Measurements from ENCODE around the gene ANKRD63.
A peak's percentile ranks its signal among the peaks of the same experiment; 100 is the strongest.

The ANKRD63 gene

DNA sequence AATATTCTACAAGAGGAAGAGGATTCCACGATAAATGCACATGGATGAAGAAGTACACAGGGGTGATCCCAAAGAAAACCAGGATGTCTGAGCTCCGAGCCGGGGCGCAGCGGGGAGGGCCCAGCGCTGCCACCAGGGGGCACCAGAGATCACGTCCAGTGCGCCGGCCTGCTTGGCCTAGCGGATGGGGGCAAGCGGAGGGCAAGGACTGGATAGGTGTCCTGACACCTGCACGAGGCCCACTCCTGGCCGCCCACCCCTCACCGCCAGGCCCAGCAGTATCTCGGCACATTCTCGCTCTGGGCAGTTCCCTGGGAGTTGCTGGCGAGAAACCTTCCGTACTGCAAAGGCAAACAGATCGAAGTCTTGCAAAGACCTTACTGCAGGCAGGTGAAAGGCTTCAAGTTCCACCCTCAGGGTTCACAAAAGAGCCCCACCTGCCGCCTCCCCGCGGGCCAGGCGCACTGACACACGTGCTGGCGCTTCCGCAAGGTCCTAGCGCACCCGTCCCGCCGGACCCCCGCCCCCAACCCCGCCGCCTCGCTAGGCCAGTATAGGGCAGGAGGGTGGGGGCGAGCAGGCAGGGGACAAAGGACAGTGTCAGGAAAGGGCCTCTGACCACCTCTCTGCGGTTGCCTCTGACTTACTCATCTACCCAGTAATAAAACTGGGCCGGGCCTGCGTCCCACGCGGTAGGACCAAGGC is 3.3 kb downstream of the ANKRD63 start:
- Histone ChIP-seq H3K9me3 (no peaks in the 10 kb centered on the region), H3K27me3 (peaks cover 6 to 83% of the 10 kb centered on the region in 2 donors), H3K4me1 (peaks cover 0 to 38% (median 28%) of the 10 kb centered on the region in 4 donors), H3K36me3 (no peaks in the 10 kb centered on the region), H3K4me3 (peak overlapping the region in 1 of 2 donors; percentile 7), H3K27ac (no peak overlapping the region)
- intact Hi-C loops (cut with DNase I; ENCODE audit: low total_unique reads) = loop anchor here (10.0 kb wide), 1 partner anchor 85 kb away; no protein-coding TSS in a partner anchor
- TF ChIP-seq, protein P1, sequence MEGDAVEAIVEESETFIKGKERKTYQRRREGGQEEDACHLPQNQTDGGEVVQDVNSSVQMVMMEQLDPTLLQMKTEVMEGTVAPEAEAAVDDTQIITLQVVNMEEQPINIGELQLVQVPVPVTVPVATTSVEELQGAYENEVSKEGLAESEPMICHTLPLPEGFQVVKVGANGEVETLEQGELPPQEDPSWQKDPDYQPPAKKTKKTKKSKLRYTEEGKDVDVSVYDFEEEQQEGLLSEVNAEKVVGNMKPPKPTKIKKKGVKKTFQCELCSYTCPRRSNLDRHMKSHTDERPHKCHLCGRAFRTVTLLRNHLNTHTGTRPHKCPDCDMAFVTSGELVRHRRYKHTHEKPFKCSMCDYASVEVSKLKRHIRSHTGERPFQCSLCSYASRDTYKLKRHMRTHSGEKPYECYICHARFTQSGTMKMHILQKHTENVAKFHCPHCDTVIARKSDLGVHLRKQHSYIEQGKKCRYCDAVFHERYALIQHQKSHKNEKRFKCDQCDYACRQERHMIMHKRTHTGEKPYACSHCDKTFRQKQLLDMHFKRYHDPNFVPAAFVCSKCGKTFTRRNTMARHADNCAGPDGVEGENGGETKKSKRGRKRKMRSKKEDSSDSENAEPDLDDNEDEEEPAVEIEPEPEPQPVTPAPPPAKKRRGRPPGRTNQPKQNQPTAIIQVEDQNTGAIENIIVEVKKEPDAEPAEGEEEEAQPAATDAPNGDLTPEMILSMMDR (IDR thresholded peaks at IDR 0.05) = peak; percentile 92 to 99
- DNase-seq = peak; percentile 62 to 79

DNA sequence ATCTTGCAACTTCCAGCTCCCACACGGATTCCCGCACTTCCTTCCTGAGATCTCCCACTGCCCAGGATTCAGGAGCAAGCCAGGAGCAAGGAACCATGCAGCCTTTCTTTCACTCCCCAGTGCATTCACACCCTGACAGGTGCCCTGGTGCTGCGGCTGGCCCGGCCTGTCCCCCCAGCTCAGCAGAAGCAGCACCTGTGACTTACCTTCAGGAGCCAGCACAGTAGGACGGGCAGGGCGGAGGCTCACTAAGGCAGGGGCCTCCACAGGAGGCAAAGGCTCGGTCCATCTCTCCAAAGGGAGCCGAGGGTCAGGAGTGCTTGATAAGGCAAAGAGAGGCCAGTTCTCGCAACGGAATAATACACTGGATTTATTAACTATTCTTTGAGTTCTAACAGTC is 4.8 kb downstream of the ANKRD63 start:
- Histone ChIP-seq H3K4me3 (no peak overlapping the region), H3K27me3 (peaks cover 5 to 69% of the 10 kb centered on the region in 2 donors), H3K9me3 (no peaks in the 10 kb centered on the region), H3K27ac (no peak overlapping the region), H3K36me3 (peaks cover 0 to 11% (median 0%) of the 10 kb centered on the region in 3 donors), H3K4me1 (peaks cover 0 to 31% (median 25%) of the 10 kb centered on the region in 4 donors)
- intact Hi-C loops (cut with DNase I; ENCODE audit: low total_unique reads) = loop anchor here (1.0 kb wide), 1 partner anchor 144 kb away; no protein-coding TSS in a partner anchor
- TF ChIP-seq, protein P1 (IDR thresholded peaks at IDR 0.05) = no peak
- no peak for DNase-seq

DNA sequence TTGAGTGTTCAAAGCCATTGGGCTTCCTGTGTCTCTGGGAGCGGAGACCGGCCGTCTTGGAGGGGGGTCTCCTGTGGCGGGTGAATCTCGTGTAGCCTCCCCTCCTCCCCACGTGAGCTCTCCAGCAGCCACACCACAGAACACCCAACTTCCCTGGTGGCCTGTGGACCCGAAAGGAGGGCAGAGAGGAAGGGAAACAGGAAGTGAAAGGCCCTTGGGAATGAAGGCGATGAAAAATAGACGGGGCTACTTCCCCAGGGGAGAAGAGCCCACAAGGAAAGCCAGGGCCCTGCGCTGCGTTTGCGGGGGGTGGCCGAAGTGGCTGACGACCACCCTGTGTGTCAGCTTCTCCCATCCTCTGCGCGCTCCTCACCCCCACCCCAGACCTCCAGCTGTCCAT is 5.4 kb downstream of the ANKRD63 start:
- peaks cover 0 to 11% (median 0%) of the 10 kb centered on the region in 3 donors for H3K36me3 ChIP-seq
- no peak overlapping the region for H3K4me3 ChIP-seq
- peaks cover 0 to 25% (median 19%) of the 10 kb centered on the region in 4 donors for H3K4me1 ChIP-seq
- no peak for DNase-seq
- no peaks in the 10 kb centered on the region for H3K9me3 ChIP-seq
- intact Hi-C loops (cut with DNase I; ENCODE audit: low total_unique reads) = no loop called here
- H3K27ac ChIP-seq = no peak overlapping the region
- TF ChIP-seq, protein P1 (IDR thresholded peaks at IDR 0.05) = no peak
- peaks cover 0 to 63% of the 10 kb centered on the region in 2 donors for H3K27me3 ChIP-seq

DNA sequence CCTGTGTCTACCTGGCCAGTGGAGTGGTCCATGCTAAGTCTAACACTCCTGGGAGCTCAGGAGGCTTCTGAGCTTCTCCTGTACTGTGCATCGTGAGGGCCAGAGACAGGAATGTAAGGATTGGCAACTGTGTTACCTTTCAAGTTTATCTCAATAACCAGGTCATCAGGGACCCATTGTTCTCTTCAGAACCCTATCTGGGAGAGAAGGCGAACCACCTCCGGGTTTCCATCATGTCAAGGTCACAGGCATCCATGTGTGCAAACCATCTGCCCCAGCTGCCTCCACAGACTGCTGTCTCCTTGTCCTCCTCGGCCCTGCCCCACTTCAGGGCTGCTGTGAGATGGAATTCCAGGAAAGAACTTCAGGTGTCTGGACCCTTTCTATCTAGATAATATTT is 5.9 kb downstream of the ANKRD63 start:
- Histone ChIP-seq H3K4me1 (peaks cover 0 to 20% (median 14%) of the 10 kb centered on the region in 4 donors), H3K36me3 (peaks cover 0 to 11% (median 0%) of the 10 kb centered on the region in 3 donors), H3K27me3 (peaks cover 0 to 58% of the 10 kb centered on the region in 2 donors), H3K4me3 (no peak overlapping the region), H3K27ac (no peak overlapping the region), H3K9me3 (no peaks in the 10 kb centered on the region)
- no peak for DNase-seq
- TF ChIP-seq, protein P1 (IDR thresholded peaks at IDR 0.05) = no peak
- intact Hi-C loops (cut with DNase I; ENCODE audit: low total_unique reads) = no loop called here

DNA sequence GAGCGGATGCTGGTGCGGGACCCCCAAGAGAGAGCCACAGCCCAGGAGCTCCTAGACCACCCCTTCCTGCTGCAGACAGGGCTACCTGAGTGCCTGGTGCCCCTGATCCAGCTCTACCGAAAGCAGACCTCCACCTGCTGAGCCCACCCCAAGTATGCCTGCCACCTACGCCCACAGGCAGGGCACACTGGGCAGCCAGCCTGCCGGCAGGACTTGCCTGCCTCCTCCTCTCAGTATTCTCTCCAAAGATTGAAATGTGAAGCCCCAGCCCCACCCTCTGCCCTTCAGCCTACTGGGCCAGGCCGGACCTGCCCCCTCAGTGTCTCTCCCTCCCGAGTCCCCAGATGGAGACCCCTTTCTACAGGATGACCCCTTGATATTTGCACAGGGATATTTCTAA is 6.9 kb downstream of the ANKRD63 start:
- Histone ChIP-seq H3K4me1 (peaks cover 0 to 12% (median 6%) of the 10 kb centered on the region in 4 donors), H3K27ac (no peak overlapping the region), H3K27me3 (peaks cover 0 to 48% of the 10 kb centered on the region in 2 donors), H3K4me3 (no peak overlapping the region), H3K9me3 (no peaks in the 10 kb centered on the region), H3K36me3 (peaks cover 0 to 11% (median 0%) of the 10 kb centered on the region in 3 donors)
- TF ChIP-seq, protein P1 (IDR thresholded peaks at IDR 0.05) = no peak
- intact Hi-C loops (cut with DNase I; ENCODE audit: low total_unique reads) = no loop called here
- DNase-seq = no peak
